GM23338 (cell line): Measurements from ENCODE around the gene OR5H2. TPM values are rescaled to one million over a fixed set of nuclear protein-coding genes. Genes with fewer than 3 reads are reported as not detected.

ENCODE experiments used
- ATAC-seq: fragments of 200-7000 bp; cut with Tn5 transposase; 3 replicates; pipeline ENCODE4 v1.9.1; 2020
- DNase-seq: peaks from one replicate; pipeline ENCODE4 v3.0.0-alpha.2; 2015; ENCODE audit warnings: low spot score
- H2AFZ ChIP-seq: fragments of 200-600 bp; sonication (generic); 2 replicates; pipeline ENCODE4 v1.8.0; 2016; ENCODE audit warnings: antibody characterized with exemption, mild to moderate bottlenecking, moderate library complexity
- H3F3A ChIP-seq: fragments of 200-600 bp; sonication (generic); replicated peaks from 2 replicates; pipeline ENCODE4 v1.8.0; 2017; ENCODE audit warnings: antibody characterized with exemption, mixed run types, low read depth
- H3K27ac ChIP-seq: fragments of 200-600 bp; sonication (generic); 2 replicates; pipeline ENCODE4 v1.6.1; 2016; ENCODE audit warnings: low read depth
- H3K27me3 ChIP-seq: fragments of 200-600 bp; sonication (generic); 2 replicates; pipeline ENCODE4 v1.8.0; 2016; ENCODE audit warnings: mild to moderate bottlenecking, mixed run types, moderate library complexity; ENCODE audit not compliant: insufficient read depth
- H3K36me3 ChIP-seq: fragments of 200-600 bp; sonication (generic); 2 replicates; pipeline ENCODE4 v1.8.0; 2016; ENCODE audit warnings: mild to moderate bottlenecking; ENCODE audit not compliant: insufficient read depth
- H3K4me1 ChIP-seq: fragments of 200-600 bp; sonication (generic); 2 replicates; pipeline ENCODE4 v1.8.0; 2016; ENCODE audit warnings: mild to moderate bottlenecking, moderate library complexity; ENCODE audit not compliant: insufficient read depth
- H3K4me2 ChIP-seq: fragments of 200-600 bp; sonication (generic); 2 replicates; pipeline ENCODE4 v1.7.1; 2017; ENCODE audit warnings: mixed run types
- H3K4me3 ChIP-seq: fragments of 200-600 bp; sonication (generic); 2 replicates; pipeline ENCODE4 v1.6.1; 2016; ENCODE audit warnings: mixed run types
- H3K79me2 ChIP-seq: fragments of 200-600 bp; sonication (generic); replicated peaks from 2 replicates; pipeline ENCODE4 v1.8.0; 2017; ENCODE audit warnings: mild to moderate bottlenecking; ENCODE audit not compliant: insufficient read depth
- H3K9me2 ChIP-seq: fragments of 200-600 bp; sonication (generic); 2 replicates; pipeline ENCODE4 v1.8.0; 2017; ENCODE audit not compliant: insufficient read depth
- H4K20me1 ChIP-seq: fragments of 200-600 bp; sonication (generic); replicated peaks from 2 replicates; pipeline ENCODE4 v1.8.0; 2017; ENCODE audit warnings: mild to moderate bottlenecking; ENCODE audit not compliant: insufficient read depth
- H3K27ac Mint-ChIP-seq: 2 replicates; pipeline ENCODE4 v1.8.0; 2020; ENCODE audit warnings: inconsistent platforms, mild to moderate bottlenecking, moderate library complexity, mixed read lengths
- H3K27me3 Mint-ChIP-seq: 3 replicates; pipeline ENCODE4 v1.8.0; 2022; ENCODE audit warnings: low read depth, mild to moderate bottlenecking, moderate library complexity, mixed read lengths, inconsistent platforms; ENCODE audit not compliant: insufficient read depth, poor library complexity
- H3K36me3 Mint-ChIP-seq: 3 replicates; pipeline ENCODE4 v1.8.0; 2021; ENCODE audit warnings: low read depth, mild to moderate bottlenecking, inconsistent platforms, moderate library complexity, mixed read lengths
- H3K4me1 Mint-ChIP-seq: 3 replicates; pipeline ENCODE4 v1.8.0; 2020; ENCODE audit warnings: mild to moderate bottlenecking, inconsistent platforms, mixed read lengths
- H3K4me3 Mint-ChIP-seq: 3 replicates; pipeline ENCODE4 v1.8.0; 2021; ENCODE audit warnings: moderate library complexity, mild to moderate bottlenecking, inconsistent platforms, mixed read lengths
- H3K9me3 Mint-ChIP-seq: 3 replicates; pipeline ENCODE4 v1.8.0; 2020; ENCODE audit warnings: moderate library complexity, mild to moderate bottlenecking, inconsistent platforms, mixed read lengths
- CREB1 ChIP-seq: fragments of 250-450 bp; sonication (Bioruptor Pico); IDR thresholded peaks from 2 replicates; pipeline ENCODE4 v1.5.0; 2020; ENCODE audit warnings: low read depth, mild to moderate bottlenecking, moderate library complexity
- EZH2 ChIP-seq: fragments of 200-600 bp; sonication (generic); IDR thresholded peaks from one replicate; pipeline ENCODE4 v1.8.0; 2017; ENCODE audit warnings: antibody characterized with exemption, mild to moderate bottlenecking, low read depth; ENCODE audit not compliant: unreplicated experiment
- EZH2phosphoT487 ChIP-seq: fragments of 200-600 bp; sonication (generic); IDR thresholded peaks from one replicate; pipeline ENCODE4 v1.8.1; 2018; ENCODE audit warnings: antibody characterized with exemption; ENCODE audit not compliant: unreplicated experiment
- NANOG ChIP-seq: IDR thresholded peaks from 2 replicates; pipeline ENCODE4 v1.6.1; 2016; ENCODE audit warnings: antibody characterized with exemption, borderline replicate concordance
- POLR2AphosphoS5 ChIP-seq: IDR thresholded peaks from 2 replicates; pipeline ENCODE4 v1.6.1; 2016; ENCODE audit warnings: antibody characterized with exemption, low read depth
- ZNF114 ChIP-seq: fragments of 250-450 bp; sonication (Bioruptor Pico); IDR thresholded peaks from 2 replicates; pipeline ENCODE4 v1.5.0; 2020; ENCODE audit warnings: mild to moderate bottlenecking, moderate library complexity
- ZNF331 ChIP-seq: fragments of 250-450 bp; sonication (Bioruptor Pico); IDR thresholded peaks from 2 replicates; pipeline ENCODE4 v1.5.0; 2020; ENCODE audit warnings: low read depth, mild to moderate bottlenecking, moderate library complexity
- polyA plus RNA-seq: library from polyadenylated mRNA; unstranded; fragments of >200 nt; fragmentation: Nextera tagmentation; extraction: Ambion mirVana; gene quantifications from 2 replicates; pipeline ENCODE4 v1.2.1, GENCODE V29; 2016
- total RNA-seq: library from RNA; depleted of rRNA; stranded (reverse); fragments of >200 nt; shearing (Covaris generic); gene quantifications from 2 replicates; pipeline ENCODE4 v1.2.3, GENCODE V29; 2014
- TF ChIP-seq, protein P1 (sequence below), 2 experiments: fragments of 200-600 bp in 1 of 2; sonication (generic) in 1 of 2; conservative IDR thresholded peaks; 2 replicates each; pipeline versions ENCODE4 v1.5.1 to v1.6.1; 2016 to 2017; ENCODE audit warnings: antibody characterized with exemption in 2 of 2, low read depth in 2 of 2, mild to moderate bottlenecking in 2 of 2, moderate library complexity in 1 of 2
- TF ChIP-seq, protein P2 (sequence below): fragments of 250-450 bp; sonication (Bioruptor Pico); IDR thresholded peaks from 2 replicates; pipeline ENCODE4 v1.5.0; 2020; ENCODE audit warnings: mild to moderate bottlenecking, moderate library complexity

Gene OR5H2
- total and polyA plus RNA-seq, 2 experiments from 2014 or later: 1.1 TPM; not detected in 1

DNA sequence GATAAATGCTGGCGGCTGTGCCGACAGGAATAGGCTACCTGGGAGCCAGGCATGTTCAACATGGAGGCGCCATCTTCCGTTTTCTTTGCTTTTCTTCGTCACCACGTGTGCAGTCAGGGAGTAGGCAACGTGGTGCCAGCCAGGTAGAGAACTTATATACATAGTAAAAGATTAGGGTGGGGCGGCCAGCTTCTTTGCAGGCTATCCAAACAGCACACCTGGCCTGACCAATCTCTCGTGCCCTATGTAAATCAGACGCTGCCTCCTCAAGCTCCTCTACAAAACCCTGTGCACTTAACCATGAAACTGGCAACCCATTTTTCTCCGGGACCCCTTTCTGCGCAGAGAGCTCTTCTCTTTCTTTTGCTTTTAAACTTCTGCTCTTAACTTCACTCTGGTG, 42.8 kb downstream of the OR5H2 start:
- peak overlapping the region; percentile 59 for H3K4me3 ChIP-seq
- H3K36me3 Mint-ChIP-seq: peaks cover 20% of the 10 kb centered on the region; the same call in 2 of the 3 replicates
- H3K27me3 Mint-ChIP-seq: peaks cover 2% of the 10 kb centered on the region
- H3K27me3 ChIP-seq: no peaks in the 10 kb centered on the region
- no peak overlapping the region for H2AFZ ChIP-seq
- no peaks in the 10 kb centered on the region for H3F3A ChIP-seq
- peaks cover 33% of the 10 kb centered on the region for H3K4me1 ChIP-seq
- peak; percentile 94 for DNase-seq
- peak overlapping the region; percentile 97 for H3K27ac ChIP-seq
- H3K9me3 Mint-ChIP-seq: no peaks in the 10 kb centered on the region
- H4K20me1 ChIP-seq: no peaks in the 10 kb centered on the region; the same call in 1 of the 2 replicates
- peak; percentile 72 for ATAC-seq
- peaks cover 52% of the 10 kb centered on the region for H3K4me1 Mint-ChIP-seq
- H3K4me2 ChIP-seq: peak overlapping the region; percentile 78
- TF ChIP-seq, protein P1, sequence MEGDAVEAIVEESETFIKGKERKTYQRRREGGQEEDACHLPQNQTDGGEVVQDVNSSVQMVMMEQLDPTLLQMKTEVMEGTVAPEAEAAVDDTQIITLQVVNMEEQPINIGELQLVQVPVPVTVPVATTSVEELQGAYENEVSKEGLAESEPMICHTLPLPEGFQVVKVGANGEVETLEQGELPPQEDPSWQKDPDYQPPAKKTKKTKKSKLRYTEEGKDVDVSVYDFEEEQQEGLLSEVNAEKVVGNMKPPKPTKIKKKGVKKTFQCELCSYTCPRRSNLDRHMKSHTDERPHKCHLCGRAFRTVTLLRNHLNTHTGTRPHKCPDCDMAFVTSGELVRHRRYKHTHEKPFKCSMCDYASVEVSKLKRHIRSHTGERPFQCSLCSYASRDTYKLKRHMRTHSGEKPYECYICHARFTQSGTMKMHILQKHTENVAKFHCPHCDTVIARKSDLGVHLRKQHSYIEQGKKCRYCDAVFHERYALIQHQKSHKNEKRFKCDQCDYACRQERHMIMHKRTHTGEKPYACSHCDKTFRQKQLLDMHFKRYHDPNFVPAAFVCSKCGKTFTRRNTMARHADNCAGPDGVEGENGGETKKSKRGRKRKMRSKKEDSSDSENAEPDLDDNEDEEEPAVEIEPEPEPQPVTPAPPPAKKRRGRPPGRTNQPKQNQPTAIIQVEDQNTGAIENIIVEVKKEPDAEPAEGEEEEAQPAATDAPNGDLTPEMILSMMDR (conservative IDR thresholded peaks at IDR 0.05; ENCODE audit: low read depth in 2 of 2): peak in 1 of 2 experiments; percentile 30; a peak in 1 of 4 replicates
- TF ChIP-seq POLR2AphosphoS5 (peak; percentile 87), ZNF331 (CRISPR knock-in tag) (no peak), EZH2 (no peak)
- H3K79me2 ChIP-seq: peaks cover 48% of the 10 kb centered on the region
- H3K36me3 ChIP-seq: peaks cover 3% of the 10 kb centered on the region; the same call in 1 of the 2 replicates
- peak overlapping the region; percentile 89 for H3K27ac Mint-ChIP-seq
- H3K4me3 Mint-ChIP-seq: peak overlapping the region; percentile 62
- no peaks in the 10 kb centered on the region for H3K9me2 ChIP-seq

DNA sequence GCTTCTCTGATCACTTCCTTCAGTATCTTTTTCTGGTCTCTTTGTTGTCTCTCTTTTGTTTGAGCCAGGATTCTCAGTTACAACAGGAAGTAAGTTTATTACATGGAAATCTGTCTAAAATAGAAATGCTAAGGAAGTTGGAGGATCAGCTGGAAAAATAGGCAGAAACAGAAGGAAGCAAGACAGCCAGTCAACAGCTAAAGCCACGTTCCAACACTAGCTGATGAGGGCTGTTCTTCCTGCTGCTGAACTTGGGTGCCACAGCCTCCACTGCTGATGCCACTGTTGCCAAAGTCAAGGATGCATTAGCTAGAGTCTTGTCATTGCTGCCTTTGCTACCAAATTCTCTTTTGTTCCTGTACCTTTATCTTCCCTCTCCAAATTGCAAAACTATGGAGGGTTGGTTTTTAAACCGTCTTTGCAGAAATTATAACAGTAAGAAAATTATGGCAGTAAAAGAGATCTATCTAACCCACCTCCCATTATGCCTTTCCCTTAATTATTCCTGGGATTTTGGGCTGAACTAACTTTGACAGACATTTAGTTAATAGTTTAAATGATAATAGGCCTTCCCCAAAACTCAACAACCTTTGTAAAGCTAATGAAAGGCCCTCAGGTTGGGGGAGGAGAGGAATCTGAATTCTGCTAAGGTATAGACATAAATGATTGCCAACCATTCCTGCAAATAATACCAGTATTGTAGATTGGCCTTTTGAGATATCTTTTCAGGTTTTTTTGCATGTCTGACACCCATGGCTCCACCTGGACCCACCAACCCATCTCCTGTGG, 44.0 kb downstream of the OR5H2 start:
- Histone ChIP-seq H3K79me2 (peaks cover 36% of the 10 kb centered on the region), H3F3A (no peaks in the 10 kb centered on the region), H3K36me3 (no peaks in the 10 kb centered on the region; the same call in 1 of the 2 replicates), H3K4me3 (peak overlapping the region; percentile 59), H3K27me3 (no peaks in the 10 kb centered on the region), H3K4me2 (peak overlapping the region; percentile 64), H4K20me1 (no peaks in the 10 kb centered on the region; the same call in 1 of the 2 replicates), H3K4me1 (peaks cover 31% of the 10 kb centered on the region), H3K27ac (peak overlapping the region; percentile 97), H3K9me2 (no peaks in the 10 kb centered on the region), H2AFZ (no peak overlapping the region)
- H3K36me3 Mint-ChIP-seq: peaks cover 11% of the 10 kb centered on the region; the same call in 2 of the 3 replicates
- no peak for TF ChIP-seq ZNF114
- TF ChIP-seq CREB1 (CRISPR knock-in tag): no peak
- no peak for TF ChIP-seq EZH2phosphoT487
- TF ChIP-seq, protein P1 (conservative IDR thresholded peaks at IDR 0.05; ENCODE audit: low read depth in 2 of 2): no peak
- TF ChIP-seq ZNF331 (CRISPR knock-in tag): no peak
- TF ChIP-seq, protein P2, sequence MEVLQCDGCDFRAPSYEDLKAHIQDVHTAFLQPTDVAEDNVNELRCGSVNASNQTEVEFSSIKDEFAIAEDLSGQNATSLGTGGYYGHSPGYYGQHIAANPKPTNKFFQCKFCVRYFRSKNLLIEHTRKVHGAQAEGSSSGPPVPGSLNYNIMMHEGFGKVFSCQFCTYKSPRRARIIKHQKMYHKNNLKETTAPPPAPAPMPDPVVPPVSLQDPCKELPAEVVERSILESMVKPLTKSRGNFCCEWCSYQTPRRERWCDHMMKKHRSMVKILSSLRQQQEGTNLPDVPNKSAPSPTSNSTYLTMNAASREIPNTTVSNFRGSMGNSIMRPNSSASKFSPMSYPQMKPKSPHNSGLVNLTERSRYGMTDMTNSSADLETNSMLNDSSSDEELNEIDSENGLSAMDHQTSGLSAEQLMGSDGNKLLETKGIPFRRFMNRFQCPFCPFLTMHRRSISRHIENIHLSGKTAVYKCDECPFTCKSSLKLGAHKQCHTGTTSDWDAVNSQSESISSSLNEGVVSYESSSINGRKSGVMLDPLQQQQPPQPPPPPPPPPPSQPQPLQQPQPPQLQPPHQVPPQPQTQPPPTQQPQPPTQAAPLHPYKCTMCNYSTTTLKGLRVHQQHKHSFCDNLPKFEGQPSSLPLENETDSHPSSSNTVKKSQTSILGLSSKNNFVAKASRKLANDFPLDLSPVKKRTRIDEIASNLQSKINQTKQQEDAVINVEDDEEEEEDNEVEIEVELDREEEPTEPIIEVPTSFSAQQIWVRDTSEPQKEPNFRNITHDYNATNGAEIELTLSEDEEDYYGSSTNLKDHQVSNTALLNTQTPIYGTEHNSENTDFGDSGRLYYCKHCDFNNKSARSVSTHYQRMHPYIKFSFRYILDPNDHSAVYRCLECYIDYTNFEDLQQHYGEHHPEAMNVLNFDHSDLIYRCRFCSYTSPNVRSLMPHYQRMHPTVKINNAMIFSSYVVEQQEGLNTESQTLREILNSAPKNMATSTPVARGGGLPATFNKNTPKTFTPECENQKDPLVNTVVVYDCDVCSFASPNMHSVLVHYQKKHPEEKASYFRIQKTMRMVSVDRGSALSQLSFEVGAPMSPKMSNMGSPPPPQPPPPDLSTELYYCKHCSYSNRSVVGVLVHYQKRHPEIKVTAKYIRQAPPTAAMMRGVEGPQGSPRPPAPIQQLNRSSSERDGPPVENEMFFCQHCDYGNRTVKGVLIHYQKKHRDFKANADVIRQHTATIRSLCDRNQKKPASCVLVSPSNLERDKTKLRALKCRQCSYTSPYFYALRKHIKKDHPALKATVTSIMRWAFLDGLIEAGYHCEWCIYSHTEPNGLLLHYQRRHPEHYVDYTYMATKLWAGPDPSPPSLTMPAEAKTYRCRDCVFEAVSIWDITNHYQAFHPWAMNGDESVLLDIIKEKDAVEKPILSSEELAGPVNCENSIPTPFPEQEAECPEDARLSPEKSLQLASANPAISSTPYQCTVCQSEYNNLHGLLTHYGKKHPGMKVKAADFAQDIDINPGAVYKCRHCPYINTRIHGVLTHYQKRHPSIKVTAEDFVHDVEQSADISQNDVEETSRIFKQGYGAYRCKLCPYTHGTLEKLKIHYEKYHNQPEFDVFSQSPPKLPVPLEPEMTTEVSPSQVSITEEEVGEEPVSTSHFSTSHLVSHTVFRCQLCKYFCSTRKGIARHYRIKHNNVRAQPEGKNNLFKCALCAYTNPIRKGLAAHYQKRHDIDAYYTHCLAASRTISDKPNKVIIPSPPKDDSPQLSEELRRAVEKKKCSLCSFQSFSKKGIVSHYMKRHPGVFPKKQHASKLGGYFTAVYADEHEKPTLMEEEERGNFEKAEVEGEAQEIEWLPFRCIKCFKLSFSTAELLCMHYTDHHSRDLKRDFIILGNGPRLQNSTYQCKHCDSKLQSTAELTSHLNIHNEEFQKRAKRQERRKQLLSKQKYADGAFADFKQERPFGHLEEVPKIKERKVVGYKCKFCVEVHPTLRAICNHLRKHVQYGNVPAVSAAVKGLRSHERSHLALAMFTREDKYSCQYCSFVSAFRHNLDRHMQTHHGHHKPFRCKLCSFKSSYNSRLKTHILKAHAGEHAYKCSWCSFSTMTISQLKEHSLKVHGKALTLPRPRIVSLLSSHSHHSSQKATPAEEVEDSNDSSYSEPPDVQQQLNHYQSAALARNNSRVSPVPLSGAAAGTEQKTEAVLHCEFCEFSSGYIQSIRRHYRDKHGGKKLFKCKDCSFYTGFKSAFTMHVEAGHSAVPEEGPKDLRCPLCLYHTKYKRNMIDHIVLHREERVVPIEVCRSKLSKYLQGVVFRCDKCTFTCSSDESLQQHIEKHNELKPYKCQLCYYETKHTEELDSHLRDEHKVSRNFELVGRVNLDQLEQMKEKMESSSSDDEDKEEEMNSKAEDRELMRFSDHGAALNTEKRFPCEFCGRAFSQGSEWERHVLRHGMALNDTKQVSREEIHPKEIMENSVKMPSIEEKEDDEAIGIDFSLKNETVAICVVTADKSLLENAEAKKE: peak; percentile 40; the same call in 1 of the 2 replicates
- no peak for TF ChIP-seq EZH2
- TF ChIP-seq POLR2AphosphoS5: peak; percentile 21; the same call in 1 of the 2 replicates
- TF ChIP-seq NANOG: peak; percentile 61; the same call in 1 of the 2 replicates
- H3K9me3 Mint-ChIP-seq: no peaks in the 10 kb centered on the region
- peak; percentile 87 for DNase-seq
- H3K27me3 Mint-ChIP-seq: peaks cover 2% of the 10 kb centered on the region
- peak overlapping the region; percentile 89 for H3K27ac Mint-ChIP-seq
- ATAC-seq: peak; percentile 39
- H3K4me1 Mint-ChIP-seq: peaks cover 52% of the 10 kb centered on the region
- peak overlapping the region; percentile 62 for H3K4me3 Mint-ChIP-seq
